Right lobe of liver (tissue), 6 donors: ENCODE data around the gene FBXO28. TPM values are rescaled to one million over a fixed set of nuclear protein-coding genes. Genes with fewer than 3 reads are reported as not detected.

Experiments
- ATAC-seq, 4 donors: fragments of 200-7000 bp; cut with Tn5 transposase; one replicate each; pipeline ENCODE4 v1.9.1; 2020; ENCODE audit warnings: mild to moderate bottlenecking in 4 of 4, moderate library complexity in 4 of 4
- DNase-seq, 3 donors: peaks; one replicate each; pipeline ENCODE4 v3.0.0-alpha.2; 2020
- H3K27ac ChIP-seq, 3 donors: fragments of 200-600 bp; one replicate each; pipeline ENCODE4 v1.8.0; 2022
- H3K27me3 ChIP-seq, 2 donors: fragments of 200-600 bp; one replicate each; pipeline ENCODE4 v1.8.0; 2022
- H3K36me3 ChIP-seq, 4 donors: fragments of 200-600 bp; sonication (generic) in 1 of 4; one replicate each; pipeline versions ENCODE4 v1.5.1 to v1.8.0; 2017 to 2022; ENCODE audit warnings: control low read depth in 1 of 4
- H3K4me1 ChIP-seq, 4 donors: fragments of 200-600 bp; sonication (generic) in 1 of 4; one replicate each; pipeline versions ENCODE4 v1.5.1 to v1.8.0; 2017 to 2022; ENCODE audit warnings: control low read depth in 1 of 4
- H3K4me3 ChIP-seq, 3 donors: fragments of 200-600 bp; one replicate each; pipeline ENCODE4 v1.8.0; 2022
- H3K9me3 ChIP-seq, 4 donors: fragments of 200-600 bp; sonication (generic) in 1 of 4; one replicate each; pipeline versions ENCODE4 v1.5.1 to v1.8.0; 2017 to 2022; ENCODE audit warnings: control low read depth in 1 of 4
- POLR2A ChIP-seq: fragments of 450-650 bp; IDR thresholded peaks from one replicate; pipeline ENCODE4 v1.6.1; 2017; ENCODE audit warnings: antibody characterized with exemption, mild to moderate bottlenecking
- WGBS: methylation state at CpG from one replicate; pipeline ENCODE4 v1.1.6; 2018; ENCODE audit warnings: low coverage, low lambda C conversion rate; ENCODE audit not compliant: insufficient coverage; ENCODE audit errors: missing lambda C conversion rate; 5-methylcytosine and 5-hydroxymethylcytosine counted together
- intact Hi-C, 2 donors: fragments of 100-400 bp; cut with DNase I; formaldehyde crosslinking; loops; one replicate each; pipeline versions ENCODE4 v1.11.2 to v1.14.1; 2022
- total RNA-seq, 6 experiments: library from RNA; depleted of rRNA in 2 of 6; stranded (reverse); fragments of >200 nt in 2 of 6; fragmentation: NEBNext Ultra II Directional in 3 of 6; extraction: Animal tissue kit (Norgen Biotek cat#: 25700) in 3 of 6; gene quantifications; one replicate each; pipeline versions ENCODE4 v1.1.0 to v1.2.4, GENCODE V29; 2016 to 2023
- TF ChIP-seq, protein P1 (sequence below), 4 donors: fragments of 200-600 bp in 3 of 4; fragments of 450-650 bp in 1 of 4; IDR thresholded peaks; one replicate each; pipeline versions ENCODE4 v1.5.1 to v1.8.0; 2016 to 2022; ENCODE audit warnings: antibody characterized with exemption in 4 of 4, mild to moderate bottlenecking in 2 of 4
- donor health status: DM: no; HTN: yes; CAD: no.
- donor health status: DM: no; HTN: no; CAD: no.
- donor health status: DM: no; HTN: no; CAD: no.
- donor health status: DM: no; HTN: yes; CAD: no.
- donor health status: DM: no; HTN: yes; CAD: no.

The FBXO28 gene
- total RNA-seq, 6 experiments from 2014 or later, result 11.5 to 20.9 (median 15.3) TPM

DNA sequence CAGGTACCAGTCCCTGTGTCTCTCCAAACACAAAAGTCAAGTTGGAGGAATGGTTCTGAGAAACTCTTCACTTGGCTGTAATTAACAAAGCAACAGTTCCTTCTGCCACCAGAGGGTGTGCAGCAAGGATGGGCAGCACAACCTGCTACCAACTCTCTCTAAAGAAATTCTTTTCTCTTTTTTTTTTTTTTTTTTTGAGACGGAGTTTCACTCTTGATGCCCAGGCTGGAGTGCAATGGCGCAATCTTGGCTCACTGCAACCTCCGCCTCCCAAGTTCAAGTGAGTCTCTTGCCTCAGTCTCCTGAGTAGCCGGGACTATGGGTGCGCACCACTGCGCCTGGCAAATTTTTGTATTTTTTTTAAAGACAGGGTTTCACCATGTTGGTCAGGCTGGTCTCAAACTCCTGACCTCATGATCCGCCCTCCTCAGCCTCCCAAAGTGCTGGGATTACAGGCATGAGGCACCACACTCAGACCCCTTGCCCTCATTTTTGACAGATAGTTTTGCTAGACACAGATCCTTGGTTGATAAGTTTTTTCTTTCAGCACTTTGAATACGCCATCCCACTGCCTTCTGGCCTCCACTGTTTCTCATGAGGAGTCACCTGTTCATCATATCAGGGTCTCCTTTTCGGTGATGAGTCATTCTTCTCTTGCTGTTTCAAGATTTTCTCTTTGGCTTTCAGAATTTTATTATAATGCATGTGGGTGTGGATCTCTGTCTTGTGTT lies 57.0 kb downstream of the FBXO28 start:
- WGBS, result 76% methylated on average over 6 of the region's 9 CpGs
- Histone ChIP-seq H3K9me3 (no peaks in the 10 kb centered on the region), H3K4me1 (no peaks in the 10 kb centered on the region), H3K27me3 (no peaks in the 10 kb centered on the region), H3K27ac (no peak overlapping the region), H3K36me3 (no peaks in the 10 kb centered on the region), H3K4me3 (no peak overlapping the region)
- intact Hi-C loops, result no loop called here
- peak; percentile 43 to 55 (median 51) for ATAC-seq
- peak in 1 of 3 donors; percentile 29 for DNase-seq
- no peak for TF ChIP-seq POLR2A
- TF ChIP-seq, protein P1, sequence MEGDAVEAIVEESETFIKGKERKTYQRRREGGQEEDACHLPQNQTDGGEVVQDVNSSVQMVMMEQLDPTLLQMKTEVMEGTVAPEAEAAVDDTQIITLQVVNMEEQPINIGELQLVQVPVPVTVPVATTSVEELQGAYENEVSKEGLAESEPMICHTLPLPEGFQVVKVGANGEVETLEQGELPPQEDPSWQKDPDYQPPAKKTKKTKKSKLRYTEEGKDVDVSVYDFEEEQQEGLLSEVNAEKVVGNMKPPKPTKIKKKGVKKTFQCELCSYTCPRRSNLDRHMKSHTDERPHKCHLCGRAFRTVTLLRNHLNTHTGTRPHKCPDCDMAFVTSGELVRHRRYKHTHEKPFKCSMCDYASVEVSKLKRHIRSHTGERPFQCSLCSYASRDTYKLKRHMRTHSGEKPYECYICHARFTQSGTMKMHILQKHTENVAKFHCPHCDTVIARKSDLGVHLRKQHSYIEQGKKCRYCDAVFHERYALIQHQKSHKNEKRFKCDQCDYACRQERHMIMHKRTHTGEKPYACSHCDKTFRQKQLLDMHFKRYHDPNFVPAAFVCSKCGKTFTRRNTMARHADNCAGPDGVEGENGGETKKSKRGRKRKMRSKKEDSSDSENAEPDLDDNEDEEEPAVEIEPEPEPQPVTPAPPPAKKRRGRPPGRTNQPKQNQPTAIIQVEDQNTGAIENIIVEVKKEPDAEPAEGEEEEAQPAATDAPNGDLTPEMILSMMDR (IDR thresholded peaks at IDR 0.05), result peak; percentile 21 to 45 (median 29)

DNA sequence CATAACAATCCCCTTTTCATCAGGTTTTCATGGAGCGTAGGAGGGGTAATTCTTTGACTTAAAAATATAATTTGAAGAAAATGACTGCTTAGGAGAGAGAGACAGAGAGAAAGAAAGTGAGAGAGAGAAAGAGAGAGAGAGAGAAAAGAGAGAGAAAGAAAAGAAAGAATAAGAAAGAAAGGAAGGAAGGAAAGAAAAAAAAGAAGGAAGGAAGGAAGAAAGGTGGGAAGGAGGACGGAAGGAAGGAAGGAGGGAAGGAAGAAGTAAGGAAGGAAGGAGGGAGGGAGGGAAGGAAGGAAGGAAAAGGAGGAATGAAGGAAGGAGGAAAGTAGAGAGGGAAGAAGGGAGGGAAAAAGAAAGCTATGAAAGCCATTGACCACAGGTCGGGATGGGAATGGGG lies 58.3 kb downstream of the FBXO28 start:
- Histone ChIP-seq H3K27ac (no peak overlapping the region), H3K4me1 (no peaks in the 10 kb centered on the region), H3K9me3 (no peaks in the 10 kb centered on the region), H3K27me3 (no peaks in the 10 kb centered on the region), H3K4me3 (no peak overlapping the region), H3K36me3 (no peaks in the 10 kb centered on the region)
- intact Hi-C loops, result no loop called here
- no peak for ATAC-seq
- no peak for TF ChIP-seq POLR2A
- TF ChIP-seq, protein P1 (IDR thresholded peaks at IDR 0.05), result no peak
- DNase-seq, result no peak
- WGBS, result 55% methylated on average over 3 of the region's 3 CpGs

DNA sequence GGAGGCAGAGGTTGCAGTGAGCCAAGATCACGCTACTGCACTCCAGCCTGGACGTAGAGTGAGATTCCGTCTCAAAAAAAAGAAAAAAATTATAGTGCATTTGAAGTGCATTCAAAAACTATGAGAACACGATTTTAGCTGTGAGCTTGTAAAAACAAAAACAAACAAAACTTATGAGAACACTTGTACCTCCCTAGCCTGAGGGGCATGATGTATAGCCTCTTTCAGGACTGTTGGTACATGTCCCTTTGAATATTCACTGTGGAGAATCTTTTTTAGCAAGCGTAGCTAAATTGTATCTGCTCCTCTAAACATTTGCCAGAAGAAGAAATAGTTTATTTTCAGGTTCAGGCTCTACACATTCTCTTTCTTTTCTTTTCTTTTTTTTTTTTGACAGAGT lies 59.6 kb downstream of the FBXO28 start:
- H3K36me3 ChIP-seq, result no peaks in the 10 kb centered on the region
- ATAC-seq, result no peak
- no peak overlapping the region for H3K27ac ChIP-seq
- no peaks in the 10 kb centered on the region for H3K4me1 ChIP-seq
- H3K9me3 ChIP-seq, result no peaks in the 10 kb centered on the region
- intact Hi-C loops, result no loop called here
- H3K4me3 ChIP-seq, result no peak overlapping the region
- 92% methylated on average over 5 of the region's 5 CpGs for WGBS
- TF ChIP-seq, protein P1 (IDR thresholded peaks at IDR 0.05), result no peak
- no peaks in the 10 kb centered on the region for H3K27me3 ChIP-seq
- no peak for DNase-seq

DNA sequence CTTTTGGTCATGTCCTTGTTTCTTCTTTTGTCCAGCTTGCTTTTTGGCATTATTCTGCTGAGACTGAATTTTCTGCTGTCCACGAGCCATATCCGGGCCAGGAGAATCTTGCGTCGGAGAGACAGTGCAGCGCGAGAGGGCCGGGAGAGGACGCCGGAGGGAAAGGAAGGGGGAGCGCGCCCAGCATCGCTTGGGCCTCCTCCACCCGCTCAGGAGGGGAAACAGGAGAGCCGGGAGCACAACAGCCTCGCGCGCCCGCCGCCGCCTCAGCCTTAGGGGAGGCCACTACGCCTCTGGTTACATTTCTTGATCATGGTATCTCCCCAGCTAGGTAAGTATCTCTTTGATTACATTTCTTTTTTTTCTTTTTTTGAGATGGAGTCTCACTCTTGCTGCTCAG lies 61.7 kb downstream of the FBXO28 start:
- 14% methylated on average over 13 of the region's 21 CpGs for WGBS
- peak; percentile 69 to 81 (median 80) for ATAC-seq

More for the DNA sequence above, 61.7 kb downstream of the FBXO28 start:
- peak in 1 of 3 donors; percentile 39 for DNase-seq
- Histone ChIP-seq H3K36me3 (no peaks in the 10 kb centered on the region), H3K4me1 (no peaks in the 10 kb centered on the region), H3K27ac (no peak overlapping the region), H3K4me3 (peak overlapping the region in 1 of 3 donors; percentile 16), H3K9me3 (no peaks in the 10 kb centered on the region), H3K27me3 (no peaks in the 10 kb centered on the region)
- intact Hi-C loops, result no loop called here
- no peak for TF ChIP-seq POLR2A
- TF ChIP-seq, protein P1 (IDR thresholded peaks at IDR 0.05), result no peak
